GM12873 (cell line): ENCODE measurements around the gene RMDN2.

Experiments used
- TF ChIP-seq, protein P1 (sequence below): IDR thresholded peaks from 2 replicates; pipeline ENCODE4 v1.5.1; 2012; ENCODE audit warnings: low read depth, mild to moderate bottlenecking, moderate library complexity, low read length, control low read depth; ENCODE audit not compliant: insufficient read depth; ENCODE audit errors: missing control alignments

RMDN2 gene

GRCh38 chr2:38039121-38039910 is 114.2 kb downstream of the RMDN2 start:
- TF ChIP-seq, protein P1, sequence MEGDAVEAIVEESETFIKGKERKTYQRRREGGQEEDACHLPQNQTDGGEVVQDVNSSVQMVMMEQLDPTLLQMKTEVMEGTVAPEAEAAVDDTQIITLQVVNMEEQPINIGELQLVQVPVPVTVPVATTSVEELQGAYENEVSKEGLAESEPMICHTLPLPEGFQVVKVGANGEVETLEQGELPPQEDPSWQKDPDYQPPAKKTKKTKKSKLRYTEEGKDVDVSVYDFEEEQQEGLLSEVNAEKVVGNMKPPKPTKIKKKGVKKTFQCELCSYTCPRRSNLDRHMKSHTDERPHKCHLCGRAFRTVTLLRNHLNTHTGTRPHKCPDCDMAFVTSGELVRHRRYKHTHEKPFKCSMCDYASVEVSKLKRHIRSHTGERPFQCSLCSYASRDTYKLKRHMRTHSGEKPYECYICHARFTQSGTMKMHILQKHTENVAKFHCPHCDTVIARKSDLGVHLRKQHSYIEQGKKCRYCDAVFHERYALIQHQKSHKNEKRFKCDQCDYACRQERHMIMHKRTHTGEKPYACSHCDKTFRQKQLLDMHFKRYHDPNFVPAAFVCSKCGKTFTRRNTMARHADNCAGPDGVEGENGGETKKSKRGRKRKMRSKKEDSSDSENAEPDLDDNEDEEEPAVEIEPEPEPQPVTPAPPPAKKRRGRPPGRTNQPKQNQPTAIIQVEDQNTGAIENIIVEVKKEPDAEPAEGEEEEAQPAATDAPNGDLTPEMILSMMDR, result no peak

DNA sequence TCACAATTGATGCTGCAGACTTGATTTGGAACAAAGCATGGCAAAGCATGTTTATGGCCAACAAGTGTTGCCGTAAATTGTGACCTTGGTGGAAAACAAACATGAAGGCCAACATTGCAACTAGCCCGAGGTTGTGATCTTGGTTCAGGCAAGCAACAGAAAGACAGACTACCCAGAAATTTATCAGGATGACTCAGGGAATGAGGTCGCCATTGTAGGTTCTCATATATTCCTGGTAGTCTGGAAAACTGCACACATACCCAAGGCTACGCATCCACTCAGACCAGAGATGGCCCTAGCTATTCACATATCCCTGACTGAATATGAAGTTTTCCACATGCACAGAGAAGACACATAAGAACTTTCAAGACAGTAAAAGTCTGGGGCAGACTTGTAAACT is 120.7 kb downstream of the RMDN2 start:
- TF ChIP-seq, protein P1, result no peak

DNA sequence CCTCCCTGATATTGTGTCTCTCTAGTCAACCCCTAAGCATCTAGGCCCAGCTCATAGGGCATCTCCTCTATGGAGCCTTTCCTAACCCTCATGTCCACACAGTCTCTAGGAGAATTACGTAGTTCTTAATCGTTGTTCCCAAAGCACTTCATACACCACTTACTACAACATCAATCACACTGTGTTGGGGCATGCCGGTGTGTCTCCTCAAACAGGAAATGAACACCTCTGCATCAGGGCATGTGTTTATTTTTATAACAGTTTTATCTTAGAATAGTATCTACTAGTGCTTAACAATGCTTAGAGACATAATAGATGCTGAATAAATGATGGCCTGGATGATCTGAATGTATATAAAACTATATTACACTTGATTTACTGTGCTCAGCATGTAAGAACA is 131.1 kb downstream of the RMDN2 start:
- TF ChIP-seq, protein P1, result no peak

DNA sequence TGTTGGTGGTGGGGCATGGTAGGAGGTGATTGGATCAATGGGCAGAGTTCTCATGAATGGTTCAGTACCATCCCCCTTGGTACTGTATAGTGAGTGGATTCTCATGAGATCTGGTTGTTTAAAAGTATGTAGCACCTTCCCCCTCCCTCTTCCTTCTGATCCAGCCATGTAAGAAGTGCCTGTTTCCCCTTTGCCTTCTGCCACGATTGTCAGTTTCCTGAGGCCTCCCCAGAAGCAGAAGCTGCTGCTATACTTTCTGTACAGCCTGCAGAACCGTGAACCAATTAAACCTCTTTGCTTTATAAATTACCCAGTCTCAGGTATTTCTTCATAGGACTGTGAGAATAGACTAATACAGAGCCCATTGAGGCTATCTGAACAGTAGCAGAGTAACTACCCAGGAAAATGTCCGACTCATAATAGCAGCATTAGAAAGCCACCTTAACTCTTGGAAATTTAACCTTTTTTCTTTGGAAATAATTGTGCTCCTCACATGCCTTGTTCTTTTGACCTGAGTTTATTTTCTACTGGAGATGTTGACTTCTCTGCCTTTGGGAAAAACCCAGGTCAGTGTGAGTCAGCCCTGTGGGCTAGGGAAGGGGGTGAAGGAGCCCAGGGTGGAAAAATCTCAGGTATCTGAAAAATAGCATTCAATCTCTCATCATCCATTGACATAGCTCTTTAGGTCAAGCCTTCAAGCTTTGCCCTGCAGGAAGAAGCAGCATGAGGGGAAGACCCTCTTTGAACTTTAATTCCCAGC is 132.7 kb downstream of the RMDN2 start:
- TF ChIP-seq, protein P1, result no peak

DNA sequence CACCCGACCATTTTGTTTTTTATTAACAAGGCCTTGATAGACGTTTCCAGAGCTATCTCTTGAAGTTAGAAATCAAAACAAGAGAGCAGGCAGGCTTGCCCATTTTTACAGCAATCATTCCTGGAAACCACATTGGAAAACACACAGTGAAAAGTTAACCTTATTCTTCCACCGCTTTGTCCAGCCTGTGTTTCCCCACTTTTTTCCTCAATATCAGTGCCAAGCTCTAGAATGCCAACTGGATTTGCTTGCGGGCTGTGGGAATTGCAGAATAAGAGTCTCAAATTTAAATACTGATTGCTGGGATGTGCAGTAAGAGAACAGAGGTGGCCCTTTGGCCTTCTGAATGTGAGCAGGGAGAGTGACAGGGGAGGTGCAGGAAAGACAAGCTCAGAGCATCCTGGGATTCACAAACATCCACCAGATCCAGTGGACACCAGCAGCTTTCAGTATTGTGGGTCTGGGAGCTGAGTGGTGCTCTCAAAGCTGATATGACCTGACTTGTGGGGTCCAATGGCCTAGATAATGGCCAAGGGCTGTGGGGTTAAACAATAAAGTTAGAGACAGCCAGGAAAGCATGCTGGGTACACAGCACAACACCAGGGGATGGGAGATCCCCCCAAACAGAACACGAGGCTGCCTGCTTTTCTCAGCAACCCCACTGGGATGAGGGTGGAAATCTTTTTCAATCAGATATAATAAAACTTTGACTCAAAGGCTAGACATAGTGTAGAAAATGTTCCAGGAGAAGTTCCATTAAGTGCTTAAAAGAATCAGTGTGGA is 135.3 kb downstream of the RMDN2 start:
- TF ChIP-seq, protein P1, result no peak

- TF ChIP-seq, protein P1, result no peak
Observed at GRCh38 chr2:38064801-38065501, 139.9 kb downstream of the RMDN2 start.
